GM18505 (cell line): ENCODE measurements around the gene INF2.
A peak's percentile ranks its signal among the peaks of the same experiment; 100 is the strongest.

ENCODE experiments used
- ATAC-seq: cut with Tn5 transposase; IDR thresholded peaks from one replicate; pipeline ENCODE4 v1.9.1; 2021; ENCODE audit not compliant: unreplicated experiment
- POLR2A ChIP-seq: IDR thresholded peaks from 4 replicates; pipeline ENCODE4 v1.6.1; 2011; ENCODE audit warnings: borderline replicate concordance; ENCODE audit not compliant: insufficient read depth, insufficient read length; ENCODE audit errors: extremely low read depth

INF2 gene

DNA sequence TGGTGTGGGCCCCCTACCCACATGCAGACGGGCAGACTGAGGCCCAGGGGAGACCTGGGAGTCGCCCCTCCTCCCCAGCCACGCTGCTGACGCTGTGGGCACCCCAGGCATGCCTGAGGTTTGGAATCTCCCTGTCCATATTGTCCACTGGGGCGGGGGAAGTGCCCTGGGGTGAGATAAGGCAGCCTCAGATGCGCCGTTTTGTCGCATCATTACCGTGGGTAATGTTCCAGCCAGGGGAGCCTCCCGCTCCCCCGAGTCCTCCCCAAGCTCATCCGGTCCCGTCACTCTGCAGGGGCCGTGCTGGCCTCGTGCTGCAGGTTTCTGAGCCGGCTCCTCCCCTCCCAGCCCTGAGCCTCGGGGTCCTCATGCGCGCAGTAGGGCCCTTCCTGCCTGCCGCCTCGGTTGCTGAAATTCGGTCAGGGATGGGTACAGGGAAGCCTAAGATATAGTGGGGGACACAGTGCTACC, 11.4 kb downstream of the INF2 start:
- TF ChIP-seq POLR2A = no peak

DNA sequence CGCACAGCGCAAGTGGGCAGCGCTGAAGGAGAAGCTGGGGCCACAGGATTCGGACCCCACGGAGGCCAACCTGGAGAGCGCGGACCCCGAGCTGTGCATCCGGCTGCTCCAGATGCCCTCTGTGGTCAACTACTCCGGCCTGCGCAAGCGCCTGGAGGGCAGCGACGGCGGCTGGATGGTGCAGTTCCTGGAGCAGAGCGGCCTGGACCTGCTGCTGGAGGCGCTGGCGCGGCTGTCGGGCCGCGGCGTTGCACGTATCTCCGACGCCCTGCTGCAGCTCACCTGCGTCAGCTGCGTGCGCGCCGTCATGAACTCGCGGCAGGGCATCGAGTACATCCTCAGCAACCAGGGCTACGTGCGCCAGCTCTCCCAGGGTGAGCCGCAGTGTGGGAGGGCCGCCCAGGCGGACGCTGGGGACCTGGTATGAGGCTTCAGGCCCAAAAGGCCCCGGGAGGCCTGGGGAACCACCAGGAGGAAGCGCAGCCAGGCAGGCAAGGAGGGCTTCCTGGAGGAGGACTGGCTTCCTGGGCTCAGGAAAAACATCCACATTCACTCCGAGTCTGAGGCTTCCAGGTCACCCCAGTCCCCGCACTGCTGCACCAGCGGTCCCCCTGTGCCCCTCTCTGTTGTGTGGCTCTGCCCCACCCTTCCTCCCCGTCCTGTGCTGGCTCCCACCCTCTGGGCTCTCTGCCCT, 12.1 kb downstream of the INF2 start:
- TF ChIP-seq POLR2A = no peak
- no peak for ATAC-seq

More for the DNA sequence above, 11.4 kb downstream of the INF2 start:
- ATAC-seq = no peak

DNA sequence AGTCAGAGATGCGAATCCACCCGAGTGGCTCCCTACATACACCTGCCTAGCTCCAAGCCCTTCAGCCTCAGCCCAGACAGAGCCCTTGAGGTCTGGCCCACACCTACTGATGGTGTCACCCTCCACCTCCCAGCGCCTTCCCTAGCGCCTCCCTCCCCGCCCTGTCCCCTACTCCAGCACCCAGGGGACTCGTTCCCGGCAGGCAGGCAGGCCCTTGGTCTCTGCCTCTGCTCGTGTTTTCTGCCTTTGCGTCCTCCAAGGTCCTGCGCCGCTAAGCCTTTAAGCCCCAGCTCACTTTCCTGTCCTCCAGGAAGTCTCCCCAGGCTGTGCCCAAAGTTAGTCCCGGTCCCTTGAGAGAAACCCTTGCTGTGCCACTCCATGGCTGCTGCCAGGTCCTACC, 12.7 kb downstream of the INF2 start:
- no peak for ATAC-seq
- TF ChIP-seq POLR2A = no peak

DNA sequence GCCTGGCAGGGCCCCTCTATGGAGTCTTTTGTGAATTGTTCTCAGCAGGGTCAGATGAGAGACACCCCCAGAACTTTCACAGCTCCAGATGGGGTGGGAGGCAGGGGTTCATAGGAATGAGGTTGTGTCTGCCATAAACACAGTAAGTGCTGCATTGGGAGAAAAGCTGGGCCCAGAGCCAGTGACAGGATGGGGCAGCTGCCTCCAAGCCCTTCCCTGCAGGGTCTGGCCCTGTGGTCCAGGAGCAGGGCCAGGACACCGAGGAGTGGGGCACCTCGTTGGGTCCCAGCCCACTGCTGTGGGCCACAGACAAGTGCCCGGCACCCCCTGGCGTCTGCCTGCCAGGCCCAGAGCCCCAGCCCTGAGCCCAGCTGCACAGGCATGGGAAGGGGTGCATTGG, 13.3 kb downstream of the INF2 start:
- no peak for ATAC-seq
- no peak for TF ChIP-seq POLR2A

DNA sequence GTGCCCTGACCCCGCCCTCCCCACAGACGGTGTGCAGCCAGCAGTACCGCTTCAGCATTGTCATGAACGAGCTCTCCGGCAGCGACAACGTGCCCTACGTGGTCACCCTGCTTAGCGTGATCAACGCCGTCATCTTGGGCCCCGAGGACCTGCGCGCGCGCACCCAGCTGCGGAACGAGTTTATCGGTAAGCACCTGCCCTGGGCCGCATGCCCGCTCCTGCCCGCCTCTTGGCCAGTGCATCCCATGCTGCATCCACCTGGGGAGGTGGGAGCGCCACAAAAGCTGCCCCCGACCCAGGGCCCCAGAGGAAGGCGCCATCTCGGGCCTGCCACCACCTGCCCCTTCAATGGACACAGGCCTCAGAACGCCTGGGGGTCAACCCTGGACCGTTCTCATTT, 13.9 kb downstream of the INF2 start:
- TF ChIP-seq POLR2A = no peak
- no peak for ATAC-seq

DNA sequence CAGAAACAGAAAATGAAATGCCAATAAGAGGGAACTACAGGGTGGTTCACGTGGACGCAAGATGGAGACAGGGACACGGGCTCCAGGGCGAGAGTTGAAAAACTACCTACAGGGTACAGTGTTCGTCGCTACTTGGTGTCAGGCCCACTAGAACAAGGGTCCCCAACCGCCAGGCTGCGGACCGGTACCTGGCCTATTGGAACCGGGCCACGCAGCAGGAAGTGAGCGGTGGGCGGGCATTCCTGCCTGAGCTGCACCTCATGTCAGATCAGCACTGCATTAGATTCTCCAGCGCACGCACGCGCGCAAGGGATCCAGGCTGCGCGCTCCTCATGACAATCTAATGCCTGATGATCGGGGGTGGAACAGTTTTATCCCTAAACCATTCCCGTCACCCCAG, 14.8 kb downstream of the INF2 start:
- TF ChIP-seq POLR2A = no peak
- ATAC-seq = no peak

DNA sequence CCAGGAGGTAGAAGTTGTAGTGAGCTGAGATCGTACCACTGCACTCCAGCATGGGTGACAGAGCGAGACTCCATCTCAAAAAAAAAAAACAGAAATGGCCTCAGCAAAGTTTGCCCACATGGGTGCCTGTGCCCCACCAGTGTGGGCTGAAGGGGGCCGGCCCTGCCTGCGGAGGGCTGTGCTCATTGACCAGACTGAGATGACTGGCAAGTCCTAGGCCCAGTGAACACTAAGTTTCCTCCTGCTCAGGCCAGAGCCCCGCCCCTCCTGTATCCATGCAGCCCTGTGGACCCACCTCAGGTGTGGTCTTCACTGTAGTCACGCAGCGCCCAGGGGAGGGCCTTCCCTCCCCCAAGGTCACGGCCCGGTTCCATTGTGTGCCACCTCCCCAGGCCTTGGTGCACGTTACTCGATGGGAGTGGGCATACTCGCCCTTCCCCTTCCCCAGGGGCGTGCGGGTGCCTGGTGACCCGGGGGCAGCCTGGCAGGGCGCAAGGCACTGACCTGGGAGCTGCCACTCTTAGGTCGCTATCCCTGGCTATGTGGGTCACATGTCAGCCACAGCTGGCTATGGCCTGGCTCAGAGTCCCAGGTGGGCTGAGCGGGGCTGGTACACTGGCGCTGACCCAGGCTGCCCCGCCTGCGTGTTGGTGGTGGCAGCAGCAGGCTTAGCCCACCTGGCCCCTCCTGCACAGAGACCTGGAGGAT, 16.1 kb downstream of the INF2 start:
- no peak for TF ChIP-seq POLR2A
- ATAC-seq = no peak

DNA sequence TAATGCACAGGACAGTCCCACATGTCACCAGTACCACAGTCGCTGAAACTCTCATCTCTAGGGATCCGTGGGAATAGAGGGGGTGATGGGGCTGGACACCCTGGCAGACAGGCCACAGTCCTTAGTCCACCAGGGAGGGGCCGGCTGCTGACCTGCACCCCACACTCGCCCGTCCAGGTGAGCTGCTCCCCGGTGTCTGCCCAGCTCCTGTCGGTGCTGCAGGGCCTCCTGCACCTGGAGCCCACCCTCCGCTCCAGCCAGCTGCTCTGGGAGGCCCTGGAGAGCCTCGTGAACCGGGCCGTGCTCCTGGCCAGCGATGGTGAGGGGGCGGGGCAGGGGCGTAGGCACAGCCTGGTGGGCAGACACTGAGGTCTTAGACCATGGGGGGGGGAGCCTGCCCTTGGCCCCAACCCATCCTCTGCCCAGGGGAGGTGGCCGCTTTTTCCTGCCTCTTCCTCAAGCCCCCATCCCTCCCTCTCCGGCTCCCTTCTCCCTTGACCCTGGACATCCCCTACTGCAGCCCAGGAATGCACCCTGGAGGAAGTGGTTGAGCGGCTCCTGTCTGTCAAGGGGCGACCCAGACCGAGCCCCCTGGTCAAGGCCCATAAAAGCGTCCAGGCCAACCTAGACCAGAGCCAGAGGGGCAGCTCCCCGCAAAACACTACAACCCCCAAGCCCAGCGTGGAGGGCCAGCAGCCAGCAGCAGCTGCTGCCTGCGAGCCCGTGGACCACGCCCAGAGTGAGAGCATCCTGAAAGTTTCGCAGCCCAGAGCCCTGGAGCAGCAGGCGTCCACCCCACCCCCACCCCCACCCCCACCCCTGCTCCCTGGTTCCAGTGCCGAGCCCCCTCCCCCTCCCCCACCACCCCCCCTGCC, 17.6 kb downstream of the INF2 start:
- no peak for TF ChIP-seq POLR2A
- no peak for ATAC-seq

DNA sequence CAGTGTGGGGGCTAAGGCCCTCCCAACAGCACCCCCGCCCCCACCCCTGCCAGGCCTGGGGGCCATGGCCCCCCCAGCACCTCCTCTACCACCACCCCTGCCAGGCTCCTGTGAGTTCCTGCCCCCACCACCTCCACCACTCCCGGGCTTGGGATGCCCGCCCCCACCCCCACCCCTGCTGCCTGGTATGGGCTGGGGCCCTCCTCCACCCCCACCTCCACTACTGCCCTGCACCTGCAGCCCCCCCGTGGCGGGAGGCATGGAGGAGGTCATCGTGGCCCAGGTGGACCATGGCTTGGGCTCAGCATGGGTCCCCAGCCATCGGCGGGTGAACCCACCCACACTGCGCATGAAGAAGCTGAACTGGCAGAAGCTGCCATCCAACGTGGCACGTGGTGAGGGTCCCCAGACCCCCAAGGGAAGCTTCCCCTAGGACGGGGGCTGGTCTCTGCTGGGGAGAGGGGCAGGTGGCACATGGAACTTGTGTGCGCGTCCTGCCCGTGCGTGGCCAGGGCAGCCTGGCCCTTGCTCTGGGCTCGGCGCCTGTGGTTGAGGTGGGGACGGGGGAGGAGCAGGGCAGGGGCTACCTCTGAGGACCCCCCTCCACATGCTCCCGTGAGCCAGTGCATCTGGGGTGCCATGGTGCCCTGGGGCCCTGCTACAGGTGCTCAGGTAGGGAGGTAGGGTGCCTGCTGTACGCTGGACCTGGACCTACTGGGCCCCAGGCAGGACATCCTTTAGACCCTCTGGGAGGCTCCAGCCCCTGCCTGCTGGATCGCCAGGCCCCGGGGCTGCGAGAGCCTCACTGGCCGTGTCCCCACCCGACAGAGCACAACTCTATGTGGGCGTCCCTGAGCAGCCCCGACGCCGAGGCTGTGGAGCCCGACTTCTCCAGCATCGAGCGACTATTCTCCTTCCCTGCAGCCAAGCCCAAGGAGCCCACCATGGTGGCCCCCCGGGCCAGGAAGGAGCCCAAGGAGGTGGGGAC, 18.5 kb downstream of the INF2 start:
- no peak for ATAC-seq
- TF ChIP-seq POLR2A = no peak

DNA sequence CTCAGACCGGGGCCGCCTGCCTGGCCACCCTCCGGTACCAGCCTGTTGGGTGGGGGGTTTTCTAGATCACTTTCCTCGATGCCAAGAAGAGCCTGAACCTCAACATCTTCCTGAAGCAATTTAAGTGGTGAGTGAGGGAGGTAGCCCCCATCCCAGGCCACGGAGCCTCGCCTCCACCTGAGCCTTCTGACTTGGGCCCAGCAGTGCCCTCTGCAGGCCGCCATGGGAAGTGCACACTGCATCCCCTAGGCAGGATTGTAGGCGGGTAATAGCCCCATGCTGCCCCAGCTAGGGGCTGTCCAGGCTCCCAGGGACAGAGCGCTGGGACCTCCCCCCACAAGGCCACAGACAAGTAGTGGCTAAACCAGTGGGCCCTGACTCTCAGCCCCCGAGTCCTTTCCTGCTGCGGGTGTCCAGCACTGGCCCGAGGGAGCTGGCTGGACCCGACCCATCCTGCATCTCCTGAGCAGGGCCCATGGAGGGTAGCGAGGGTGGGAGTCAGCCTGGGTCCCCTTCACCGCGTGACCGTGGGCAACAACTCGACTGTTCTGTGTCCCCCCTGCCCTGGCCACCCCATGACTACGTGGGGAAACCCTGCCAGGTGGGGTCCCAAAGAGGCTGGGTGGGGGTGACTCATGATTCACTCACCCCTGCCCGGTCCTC, 19.3 kb downstream of the INF2 start:
- peak; percentile 56 for ATAC-seq
- no peak for TF ChIP-seq POLR2A

DNA sequence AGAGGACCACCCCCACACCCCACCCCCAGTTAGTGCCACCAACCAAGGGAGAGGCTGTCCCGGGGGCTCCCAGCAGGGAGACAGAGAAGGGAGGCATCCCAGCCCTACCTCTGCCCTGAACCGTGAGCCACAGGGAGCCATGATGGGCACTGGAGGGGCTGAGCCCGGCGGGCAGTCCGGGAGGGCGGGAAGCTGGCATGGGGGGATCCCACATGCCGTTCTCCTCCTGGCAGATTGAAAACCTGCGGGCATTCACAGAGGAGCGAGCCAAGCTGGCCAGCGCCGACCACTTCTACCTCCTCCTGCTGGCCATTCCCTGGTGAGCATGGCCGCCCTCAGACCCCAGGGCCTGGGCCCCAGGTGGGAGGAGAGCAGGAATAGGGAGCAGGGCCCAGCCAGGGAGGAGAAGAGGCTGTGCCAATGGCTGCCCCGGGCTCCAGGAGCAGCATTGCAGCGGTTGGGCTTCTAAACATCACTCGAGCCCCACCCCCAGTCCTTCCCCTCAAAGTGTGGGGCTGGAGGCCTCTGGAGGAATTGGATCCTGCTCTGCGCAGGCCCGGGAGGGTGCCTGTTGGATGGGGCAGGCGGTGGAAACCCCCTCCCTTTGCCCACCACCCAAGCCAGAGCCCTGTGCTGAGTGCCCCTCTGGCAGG, 20.1 kb downstream of the INF2 start:
- no peak for ATAC-seq
- TF ChIP-seq POLR2A = no peak
